B cell (primary cell): ENCODE results near the gene ZNF570.

ENCODE experiments used
- CTCF ChIP-seq: fragments of 200-600 bp; IDR thresholded peaks from one replicate; pipeline ENCODE4 v1.8.0; 2022; ENCODE audit warnings: antibody characterized with exemption, mild to moderate bottlenecking
- EZH2 ChIP-seq: IDR thresholded peaks from 2 replicates; pipeline ENCODE4 v1.6.1; 2012; ENCODE audit warnings: borderline replicate concordance, low read depth, mild to moderate bottlenecking, moderate library complexity, low read length; ENCODE audit not compliant: insufficient read depth, poor library complexity, severe bottlenecking

DNA sequence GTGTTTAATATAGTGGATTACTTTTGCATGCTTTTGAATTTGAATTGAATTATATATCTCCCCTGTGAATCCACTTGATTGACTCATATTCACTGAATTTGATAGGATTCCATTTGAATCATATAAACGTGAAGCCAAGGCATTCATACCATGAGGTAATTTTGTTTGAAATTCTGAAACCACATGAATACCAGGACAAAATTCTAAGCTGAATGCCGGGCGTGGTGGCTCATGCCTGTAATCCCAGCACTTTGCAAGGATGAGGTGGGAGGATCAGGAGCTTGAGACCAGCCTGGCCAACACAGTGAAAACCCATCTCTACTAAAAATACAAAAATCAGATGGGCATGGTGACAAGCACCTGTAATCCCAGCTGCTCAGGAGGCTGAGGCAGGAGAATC lies 42.0 kb downstream of the ZNF570 start:
- TF ChIP-seq CTCF (no peak), EZH2 (no peak)
